Measurements from ENCODE around the gene KCNK7.

DNA sequence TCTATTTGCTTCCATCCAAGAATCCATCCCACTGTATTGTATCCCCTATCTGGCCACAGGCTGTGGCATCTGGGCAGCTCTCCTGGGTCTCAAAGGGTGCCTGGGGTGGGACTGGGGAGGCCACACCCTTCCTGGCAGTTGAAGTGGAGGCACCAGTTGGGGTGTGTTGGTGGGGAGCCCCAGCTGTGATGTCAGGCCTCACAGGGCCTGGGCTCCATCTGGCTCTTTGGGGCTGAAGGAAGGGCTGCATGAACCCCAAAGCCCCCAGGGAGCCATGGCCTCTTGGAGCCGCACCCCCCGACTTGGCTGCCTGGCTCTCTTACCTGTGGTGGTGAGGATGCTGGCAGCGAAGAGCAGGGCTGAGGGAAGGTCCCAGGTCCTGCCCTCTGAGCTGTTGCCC lies 469 bp downstream of the KCNK7 start:
- TF ChIP-seq, protein P1, sequence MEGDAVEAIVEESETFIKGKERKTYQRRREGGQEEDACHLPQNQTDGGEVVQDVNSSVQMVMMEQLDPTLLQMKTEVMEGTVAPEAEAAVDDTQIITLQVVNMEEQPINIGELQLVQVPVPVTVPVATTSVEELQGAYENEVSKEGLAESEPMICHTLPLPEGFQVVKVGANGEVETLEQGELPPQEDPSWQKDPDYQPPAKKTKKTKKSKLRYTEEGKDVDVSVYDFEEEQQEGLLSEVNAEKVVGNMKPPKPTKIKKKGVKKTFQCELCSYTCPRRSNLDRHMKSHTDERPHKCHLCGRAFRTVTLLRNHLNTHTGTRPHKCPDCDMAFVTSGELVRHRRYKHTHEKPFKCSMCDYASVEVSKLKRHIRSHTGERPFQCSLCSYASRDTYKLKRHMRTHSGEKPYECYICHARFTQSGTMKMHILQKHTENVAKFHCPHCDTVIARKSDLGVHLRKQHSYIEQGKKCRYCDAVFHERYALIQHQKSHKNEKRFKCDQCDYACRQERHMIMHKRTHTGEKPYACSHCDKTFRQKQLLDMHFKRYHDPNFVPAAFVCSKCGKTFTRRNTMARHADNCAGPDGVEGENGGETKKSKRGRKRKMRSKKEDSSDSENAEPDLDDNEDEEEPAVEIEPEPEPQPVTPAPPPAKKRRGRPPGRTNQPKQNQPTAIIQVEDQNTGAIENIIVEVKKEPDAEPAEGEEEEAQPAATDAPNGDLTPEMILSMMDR (IDR thresholded peaks at IDR 0.05): no peak
- no peak for TF ChIP-seq EP300 (IDR thresholded peaks at IDR 0.05)
- TF ChIP-seq POLR2AphosphoS5 (IDR thresholded peaks at IDR 0.05): no peak
